NK-92 (cell line): ENCODE measurements around the gene CLTC.

Experiments
- DNase-seq: peaks from one replicate; lab custom pipeline; 2025; ENCODE audit not compliant: unreplicated experiment; lab: John Stamatoyannopoulos, UW

The CLTC gene

DNA sequence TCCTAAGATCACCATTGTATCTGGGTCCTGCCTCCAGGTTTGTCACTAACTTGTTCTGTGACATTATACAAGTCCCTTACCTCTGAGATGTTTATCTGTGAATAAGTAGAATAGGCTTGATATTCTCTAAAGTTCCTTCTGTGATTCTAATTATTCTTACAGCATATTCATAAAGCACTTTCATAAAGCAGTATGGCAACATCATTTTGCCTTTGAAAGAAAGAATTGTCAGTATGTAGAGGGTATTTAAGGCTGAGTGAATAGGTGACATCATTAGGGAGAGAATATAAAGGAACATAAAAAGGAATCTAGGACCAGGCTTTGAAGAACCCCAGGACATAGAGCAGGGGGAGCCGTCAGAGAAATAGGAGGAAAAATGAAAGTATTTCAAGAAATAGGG, 103.3 kb downstream of the CLTC start:
- no peak for DNase-seq

DNA sequence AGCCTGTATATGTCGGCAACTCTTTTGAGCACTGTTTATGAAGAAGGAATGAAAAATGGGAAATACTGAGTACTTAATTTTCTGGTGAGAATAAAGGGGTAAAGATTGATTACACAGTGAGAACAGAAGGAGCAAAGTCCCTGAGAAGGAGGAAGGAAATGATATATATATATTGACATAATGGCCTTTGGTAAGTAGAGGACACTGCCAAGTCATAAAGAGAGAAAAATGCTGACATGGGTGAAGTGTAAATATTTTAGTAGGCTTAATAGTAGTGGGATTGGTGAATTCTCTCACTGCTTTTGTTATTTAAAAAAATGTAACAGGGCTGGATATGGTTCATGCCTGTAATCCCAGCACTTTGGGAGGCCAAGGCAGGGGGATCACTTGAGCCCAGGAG, 103.9 kb downstream of the CLTC start:
- DNase-seq: no peak

- no peak for DNase-seq
These were observed 106.0 kb downstream of the CLTC start for GRCh38 chr17:59725691-59726090.

- DNase-seq: no peak
These were observed 108.3 kb downstream of the CLTC start for GRCh38 chr17:59727817-59728533.

GRCh38 chr17:59730268-59730834, 110.7 kb downstream of the CLTC start:
- DNase-seq: no peak

DNA sequence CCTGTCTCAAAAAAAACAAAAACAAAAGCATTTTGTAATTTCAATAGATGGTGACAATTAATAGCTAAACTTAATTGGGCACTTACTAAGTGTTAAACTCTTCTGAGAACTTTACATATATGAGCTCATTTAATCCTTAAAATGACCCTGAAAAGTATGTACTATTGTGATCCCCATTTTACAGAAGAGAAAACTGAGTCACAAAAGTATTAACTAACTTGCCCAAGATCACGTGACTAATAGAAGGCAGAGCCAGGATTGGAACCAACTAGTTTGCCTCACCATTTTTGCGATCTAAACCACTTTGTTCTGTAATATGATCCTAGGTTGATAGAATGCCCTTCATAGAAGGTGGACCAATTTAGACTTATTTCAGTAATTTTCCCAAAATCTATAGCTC, 114.0 kb downstream of the CLTC start:
- no peak for DNase-seq

GRCh38 chr17:59734226-59734625, 114.5 kb downstream of the CLTC start:
- no peak for DNase-seq

DNA sequence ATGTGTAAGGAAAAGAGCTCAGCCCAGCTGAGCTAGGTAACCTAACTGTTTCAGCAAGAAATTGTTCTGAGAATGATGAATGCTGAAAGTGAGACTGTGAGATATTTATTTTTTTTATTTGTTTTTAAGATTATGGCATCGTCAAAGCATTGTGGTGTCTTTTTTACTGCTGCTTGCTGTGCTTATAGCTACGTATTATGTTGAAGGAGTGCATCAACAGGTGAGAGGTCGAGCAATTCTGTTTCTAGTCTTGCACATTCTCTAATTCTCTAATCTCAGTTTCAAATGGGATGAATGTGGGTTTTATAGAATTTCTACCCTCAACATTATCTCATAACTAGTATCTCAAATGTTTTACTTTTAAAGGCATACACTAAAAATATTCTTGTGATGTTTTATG, 117.6 kb downstream of the CLTC start:
- DNase-seq: no peak

DNA sequence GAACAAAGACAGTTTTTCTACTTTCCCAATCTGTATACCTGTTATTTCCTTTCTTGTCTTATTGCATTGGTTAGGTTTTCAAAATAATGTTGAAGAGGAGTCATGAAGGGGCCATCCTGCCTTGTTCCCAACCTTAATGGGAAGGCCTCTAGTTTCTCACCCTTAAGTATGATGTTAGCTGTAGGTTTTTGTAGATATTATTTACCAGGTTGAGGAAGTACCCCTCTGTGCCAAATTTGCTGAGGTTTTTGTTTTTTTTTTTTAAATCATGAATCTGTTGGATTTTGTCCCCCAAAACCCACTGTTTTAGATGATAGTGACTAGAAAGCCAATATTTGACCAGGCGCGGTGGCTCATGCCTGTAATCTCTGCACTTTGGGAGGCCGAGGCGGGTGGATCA, 124.1 kb downstream of the CLTC start:
- no peak for DNase-seq

GRCh38 chr17:59745040-59745439, 125.3 kb downstream of the CLTC start:
- DNase-seq: no peak
